A673 (cell line): ENCODE measurements around the gene GRIN2A. TPM values are rescaled to one million over a fixed set of nuclear protein-coding genes. Genes with fewer than 3 reads are reported as not detected.

Experiments
- BruUV-seq: library from RNA; stranded (reverse); fragments of 400-500 nt; replicated peaks from 2 replicates; lab custom pipeline; 2021; lab: Mats Ljungman, UMichigan
- CTCF ChIA-PET: fragments of 300-600 bp; sonication (Branson Sonifier 250); formaldehyde crosslinking; loops from one replicate; lab custom pipeline; 2022; ENCODE audit warnings: antibody characterized with exemption; lab: Charles Lee
- POLR2A ChIA-PET: fragments of 300-600 bp; sonication (Branson Sonifier 250); formaldehyde crosslinking; loops from one replicate; lab custom pipeline; 2022; ENCODE audit warnings: antibody characterized with exemption; ENCODE audit not compliant: low non-redundant PET; lab: Charles Lee
- DNase-seq: peaks from one replicate; pipeline ENCODE4 v3.0.0-alpha.2; 2015; ENCODE audit warnings: low spot score
- H3K27ac ChIP-seq: fragments of 200-600 bp; sonication (generic); 2 replicates; pipeline ENCODE4 v1.5.1; 2016; ENCODE audit warnings: mixed run types, low read depth, mild to moderate bottlenecking, mixed read lengths, antibody characterized with exemption, low read length; ENCODE audit not compliant: poor library complexity, severe bottlenecking
- H3K27me3 ChIP-seq: fragments of 200-600 bp; sonication (generic); replicated peaks from 2 replicates; pipeline ENCODE4 v1.6.1; 2017; ENCODE audit warnings: mixed run types, low read depth, mild to moderate bottlenecking, mixed read lengths, antibody characterized with exemption, low read length; ENCODE audit not compliant: insufficient read depth, poor library complexity
- H3K36me3 ChIP-seq: fragments of 200-600 bp; sonication (generic); 2 replicates; pipeline ENCODE4 v1.6.1; 2016; ENCODE audit warnings: mixed run types, mild to moderate bottlenecking, mixed read lengths, antibody characterized with exemption, low read length; ENCODE audit not compliant: insufficient read depth, poor library complexity, severe bottlenecking
- H3K4me1 ChIP-seq: fragments of 200-600 bp; sonication (generic); 2 replicates; pipeline ENCODE4 v1.6.1; 2017; ENCODE audit warnings: mixed run types, mild to moderate bottlenecking, mixed read lengths, antibody characterized with exemption, low read length; ENCODE audit not compliant: insufficient read depth, poor library complexity, severe bottlenecking
- H3K4me3 ChIP-seq: fragments of 200-600 bp; sonication (generic); 2 replicates; pipeline ENCODE4 v1.5.1; 2016; ENCODE audit warnings: low read depth, mixed run types, mild to moderate bottlenecking, mixed read lengths, low read length; ENCODE audit not compliant: poor library complexity, severe bottlenecking
- H3K9me3 ChIP-seq: fragments of 200-600 bp; sonication (generic); 2 replicates; pipeline ENCODE4 v1.6.1; 2016; ENCODE audit warnings: mixed run types, low read depth, mild to moderate bottlenecking, mixed read lengths, antibody characterized with exemption, low read length; ENCODE audit not compliant: poor library complexity, severe bottlenecking
- CTCF ChIP-seq: fragments of 300-800, 200-600 bp; sonication (generic); conservative IDR thresholded peaks from 2 replicates; pipeline ENCODE4 v1.5.1; 2017; ENCODE audit warnings: low read depth, mild to moderate bottlenecking, antibody characterized with exemption, low read length, moderate library complexity, mixed read lengths
- EZH2 ChIP-seq: fragments of 200-600 bp; sonication (generic); IDR thresholded peaks from 2 replicates; pipeline ENCODE4 v1.6.1; 2017; ENCODE audit warnings: borderline replicate concordance, low read depth, mild to moderate bottlenecking, mixed read lengths, antibody characterized with exemption, low read length; ENCODE audit not compliant: poor library complexity, severe bottlenecking
- intact Hi-C: fragments of 100-400 bp; cut with micrococcal nuclease; formaldehyde crosslinking; loops from one replicate; pipeline ENCODE4 v1.10.0; 2022; ENCODE audit not compliant: unreplicated experiment
- total RNA-seq: library from RNA; stranded (reverse); gene quantifications from 2 replicates; pipeline ENCODE4 v1.2.3, GENCODE V29; 2021

Gene GRIN2A
- total RNA-seq, 1 experiment from 2014 or later = 1.2 TPM

- no peak for DNase-seq
- Histone ChIP-seq H3K4me1 (no peaks in the 10 kb centered on the region), H3K27me3 (no peaks in the 10 kb centered on the region), H3K36me3 (no peaks in the 10 kb centered on the region), H3K4me3 (no peak overlapping the region), H3K27ac (no peak overlapping the region), H3K9me3 (no peaks in the 10 kb centered on the region)
- BruUV-seq = no TSS peak
- intact Hi-C loops = no loop called here
- CTCF ChIA-PET = no interaction called here
- POLR2A ChIA-PET = no interaction called here
- TF ChIP-seq EZH2 (no peak), CTCF (no peak)
Measured at GRCh38 chr16:9906218-9906617, 276.0 kb downstream of the GRIN2A start.

GRCh38 chr16:9904526-9904925 lies 277.7 kb downstream of the GRIN2A start:
- DNase-seq = no peak
- TF ChIP-seq EZH2 = no peak
- no peak for TF ChIP-seq CTCF
- Histone ChIP-seq H3K4me1 (no peaks in the 10 kb centered on the region), H3K27me3 (no peaks in the 10 kb centered on the region), H3K27ac (no peak overlapping the region), H3K4me3 (no peak overlapping the region), H3K36me3 (no peaks in the 10 kb centered on the region), H3K9me3 (no peaks in the 10 kb centered on the region)
- ChIA-PET CTCF (no interaction called here), POLR2A (no interaction called here)
- BruUV-seq = no TSS peak
- intact Hi-C loops = no loop called here

- Histone ChIP-seq H3K4me1 (no peaks in the 10 kb centered on the region), H3K27me3 (no peaks in the 10 kb centered on the region), H3K4me3 (no peak overlapping the region), H3K27ac (no peak overlapping the region), H3K9me3 (no peaks in the 10 kb centered on the region), H3K36me3 (no peaks in the 10 kb centered on the region)
- ChIA-PET CTCF (no interaction called here), POLR2A (no interaction called here)
- BruUV-seq = no TSS peak
- intact Hi-C loops = no loop called here
- DNase-seq = no peak
- TF ChIP-seq CTCF (no peak), EZH2 (no peak)
Measured at GRCh38 chr16:9900576-9900975, 281.7 kb downstream of the GRIN2A start.
